Muscle of leg (tissue), 11 donors: Measurements from ENCODE around the gene ELP1. TPM values are rescaled to one million over a fixed set of nuclear protein-coding genes. Genes with fewer than 3 reads are reported as not detected.

ENCODE experiments used
- DNase-seq: peaks from one replicate; pipeline ENCODE4 v3.0.0; 2013
- H3K27ac ChIP-seq: one replicate; pipeline ENCODE4 v1.5.1; 2013; ENCODE audit warnings: mild to moderate bottlenecking, low read length, control low read depth
- H3K27me3 ChIP-seq: one replicate; pipeline ENCODE4 v1.6.1; 2013; ENCODE audit warnings: low read length; ENCODE audit not compliant: control insufficient read depth, insufficient read depth
- H3K36me3 ChIP-seq: one replicate; pipeline ENCODE4 v1.6.1; 2013; ENCODE audit warnings: low read length; ENCODE audit not compliant: control insufficient read depth, insufficient read depth
- H3K4me1 ChIP-seq: one replicate; pipeline ENCODE4 v1.6.1; 2013; ENCODE audit warnings: low read length; ENCODE audit not compliant: control insufficient read depth, insufficient read depth
- H3K4me3 ChIP-seq: one replicate; pipeline ENCODE4 v1.5.1; 2013; ENCODE audit warnings: low read length, control low read depth
- H3K9me3 ChIP-seq: replicated peaks from 2 replicates; pipeline ENCODE4 v1.6.1; 2013; ENCODE audit warnings: low read depth, low read length; ENCODE audit not compliant: control insufficient read depth
- WGBS: methylation state at CpG from one replicate; pipeline ENCODE4 v1.1.5; 2013; ENCODE audit warnings: missing lambda C conversion rate; ENCODE audit not compliant: insufficient coverage; 5-methylcytosine and 5-hydroxymethylcytosine counted together
- polyA plus RNA-seq, 8 donors: library from polyadenylated mRNA; unstranded; fragments of 120-200 nt; gene quantifications; one replicate each; pipeline versions ENCODE4 v1.2.1 to v1.2.3, GENCODE V29; 2013; ENCODE audit warnings: inconsistent platforms in 1 of 8, low replicate concordance in 1 of 8; ENCODE audit not compliant: insufficient read length in 8 of 8, insufficient read depth in 1 of 8
- total RNA-seq: library from RNA; stranded (reverse); fragments of 120-200 nt; gene quantifications from one replicate; pipeline ENCODE4 v1.2.4, GENCODE V29; 2013

Gene ELP1
- total and polyA plus RNA-seq, 9 donors = 24.1 to 36.0 (median 28.5) TPM

DNA sequence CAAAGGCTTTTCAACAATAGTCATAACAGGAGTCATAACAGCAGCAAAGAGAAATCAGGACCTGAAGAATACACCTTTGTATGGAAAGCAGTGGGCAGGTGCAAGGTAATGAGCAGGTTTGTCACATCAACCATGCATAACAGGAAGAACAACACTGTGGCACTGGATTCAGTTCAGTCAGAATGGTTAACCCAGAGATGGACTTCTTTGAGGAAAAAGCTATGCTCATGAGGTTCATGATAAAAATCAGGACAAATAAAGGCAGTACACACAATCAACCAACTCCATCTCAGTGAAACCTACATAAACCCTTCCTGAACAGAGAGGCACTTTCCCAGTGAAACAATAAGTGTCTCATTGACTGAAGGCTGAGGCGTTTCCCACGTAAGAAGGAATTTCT, 27.2 kb upstream of the ELP1 start:
- no CpG with 5 or more reads among the region's 2 CpGs for WGBS
- Histone ChIP-seq H3K27me3 (no peaks in the 10 kb centered on the region), H3K27ac (no peak overlapping the region), H3K9me3 (no peaks in the 10 kb centered on the region), H3K4me1 (no peaks in the 10 kb centered on the region), H3K36me3 (peaks cover 9% of the 10 kb centered on the region), H3K4me3 (no peak overlapping the region)
- no peak for DNase-seq

DNA sequence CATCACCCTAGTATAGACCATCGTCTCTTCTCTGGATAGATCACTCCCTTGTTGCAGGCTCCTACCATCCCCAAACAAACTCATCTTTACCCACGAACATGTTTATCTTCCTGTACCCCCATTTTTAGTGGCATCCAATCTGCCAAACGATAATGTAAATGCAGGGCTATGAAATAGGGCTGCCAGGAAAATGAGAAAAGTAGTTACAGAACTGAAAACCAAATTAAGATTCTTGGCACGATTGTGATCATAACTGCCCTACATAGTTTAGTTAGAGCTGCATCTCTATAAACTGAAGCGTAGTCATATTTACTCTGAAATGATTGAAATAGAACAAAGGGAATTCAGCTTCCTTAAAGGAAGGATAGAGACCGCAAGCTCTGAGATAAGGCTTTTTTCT, 26.4 kb upstream of the ELP1 start:
- no peak overlapping the region for H3K4me3 ChIP-seq

GRCh38 chr9:108956631-108957026, 22.7 kb upstream of the ELP1 start:
- no peak for DNase-seq
- Histone ChIP-seq H3K9me3 (no peaks in the 10 kb centered on the region), H3K36me3 (no peaks in the 10 kb centered on the region), H3K4me1 (no peaks in the 10 kb centered on the region), H3K4me3 (no peak overlapping the region), H3K27ac (no peak overlapping the region), H3K27me3 (no peaks in the 10 kb centered on the region)

More for the DNA sequence above, 26.4 kb upstream of the ELP1 start:
- Histone ChIP-seq H3K27me3 (no peaks in the 10 kb centered on the region), H3K36me3 (peaks cover 9% of the 10 kb centered on the region), H3K27ac (no peak overlapping the region), H3K9me3 (no peaks in the 10 kb centered on the region), H3K4me1 (no peaks in the 10 kb centered on the region)
- no peak for DNase-seq
- WGBS = 0% methylated on average over 1 of the region's 6 CpGs

GRCh38 chr9:108956022-108956630, 22.2 kb upstream of the ELP1 start:
- WGBS = no CpG with 5 or more reads among the region's 4 CpGs
- no peaks in the 10 kb centered on the region for H3K36me3 ChIP-seq

GRCh38 chr9:108953983-108954574, 20.2 kb upstream of the ELP1 start:
- peak; percentile 83 for DNase-seq
- no peaks in the 10 kb centered on the region for H3K36me3 ChIP-seq
- no peak overlapping the region for H3K4me3 ChIP-seq
- H3K4me1 ChIP-seq = no peaks in the 10 kb centered on the region
- H3K27me3 ChIP-seq = no peaks in the 10 kb centered on the region
- H3K9me3 ChIP-seq = no peaks in the 10 kb centered on the region
- no peak overlapping the region for H3K27ac ChIP-seq
- no CpG with 5 or more reads among the region's 3 CpGs for WGBS

More at GRCh38 chr9:108956022-108956630, 22.2 kb upstream of the ELP1 start:
- H3K9me3 ChIP-seq = no peaks in the 10 kb centered on the region
- no peak for DNase-seq
- no peaks in the 10 kb centered on the region for H3K4me1 ChIP-seq
- no peaks in the 10 kb centered on the region for H3K27me3 ChIP-seq
- no peak overlapping the region for H3K4me3 ChIP-seq
- no peak overlapping the region for H3K27ac ChIP-seq

GRCh38 chr9:108951578-108951977, 17.7 kb upstream of the ELP1 start:
- no peaks in the 10 kb centered on the region for H3K36me3 ChIP-seq
- H3K4me3 ChIP-seq = no peak overlapping the region
- no CpG with 5 or more reads among the region's 2 CpGs for WGBS
- no peaks in the 10 kb centered on the region for H3K9me3 ChIP-seq
- no peak for DNase-seq
- no peaks in the 10 kb centered on the region for H3K4me1 ChIP-seq
- no peak overlapping the region for H3K27ac ChIP-seq
- H3K27me3 ChIP-seq = no peaks in the 10 kb centered on the region

DNA sequence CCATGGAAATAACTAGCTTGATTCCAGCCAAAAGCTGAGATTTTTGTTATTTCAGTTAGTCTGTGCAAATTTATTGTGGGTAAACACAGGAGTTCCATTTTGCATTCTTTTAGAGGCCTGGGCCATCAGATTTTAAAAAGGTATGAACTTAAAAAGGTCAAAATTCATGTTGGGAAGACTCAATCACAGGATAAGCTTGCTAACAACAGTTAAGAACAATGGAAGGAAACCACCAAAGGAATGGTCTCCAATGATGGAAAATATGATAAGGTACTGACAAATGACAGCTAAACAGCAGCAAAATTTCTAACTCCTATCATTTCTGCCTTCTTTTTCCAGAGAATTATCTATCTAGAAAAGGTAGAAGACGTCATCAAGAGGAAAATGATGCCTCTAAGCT, 16.2 kb upstream of the ELP1 start:
- Histone ChIP-seq H3K36me3 (peaks cover 3% of the 10 kb centered on the region), H3K27ac (no peak overlapping the region), H3K4me1 (no peaks in the 10 kb centered on the region), H3K4me3 (no peak overlapping the region), H3K27me3 (no peaks in the 10 kb centered on the region), H3K9me3 (no peaks in the 10 kb centered on the region)
- no peak for DNase-seq
- no CpG with 5 or more reads among the region's 1 CpG for WGBS

DNA sequence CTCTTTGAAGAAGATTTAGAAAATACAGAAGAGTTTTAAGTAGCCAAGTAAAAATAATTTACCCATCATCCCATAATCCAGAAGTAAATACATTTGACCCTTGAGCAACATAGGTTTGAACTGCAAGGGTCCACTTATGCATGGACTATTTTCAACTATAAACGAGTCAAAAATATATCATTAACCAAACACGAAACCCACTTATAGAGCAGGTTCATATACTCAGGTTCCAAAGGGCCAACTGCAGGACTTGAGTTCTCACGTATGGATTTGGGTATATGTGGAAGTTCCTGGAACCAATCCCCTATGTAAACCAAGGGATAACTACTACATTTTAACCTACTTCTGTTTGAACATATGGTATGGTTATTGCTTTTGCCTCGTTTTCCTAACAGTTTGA, 6.1 kb upstream of the ELP1 start:
- Histone ChIP-seq H3K27me3 (no peaks in the 10 kb centered on the region), H3K36me3 (peaks cover 7% of the 10 kb centered on the region), H3K9me3 (no peaks in the 10 kb centered on the region), H3K4me1 (peaks cover 2% of the 10 kb centered on the region), H3K4me3 (no peak overlapping the region), H3K27ac (no peak overlapping the region)
- no peak for DNase-seq
- WGBS = no CpG with 5 or more reads among the region's 4 CpGs

- Histone ChIP-seq H3K36me3 (peaks cover 3% of the 10 kb centered on the region), H3K4me3 (no peak overlapping the region), H3K27ac (no peak overlapping the region), H3K9me3 (no peaks in the 10 kb centered on the region), H3K4me1 (peaks cover 10% of the 10 kb centered on the region), H3K27me3 (peaks cover 3% of the 10 kb centered on the region)
- 100% methylated on average over 1 of the region's 5 CpGs for WGBS
- no peak for DNase-seq
These were observed 3.8 kb upstream of the ELP1 start for GRCh38 chr9:108937561-108938305.

DNA sequence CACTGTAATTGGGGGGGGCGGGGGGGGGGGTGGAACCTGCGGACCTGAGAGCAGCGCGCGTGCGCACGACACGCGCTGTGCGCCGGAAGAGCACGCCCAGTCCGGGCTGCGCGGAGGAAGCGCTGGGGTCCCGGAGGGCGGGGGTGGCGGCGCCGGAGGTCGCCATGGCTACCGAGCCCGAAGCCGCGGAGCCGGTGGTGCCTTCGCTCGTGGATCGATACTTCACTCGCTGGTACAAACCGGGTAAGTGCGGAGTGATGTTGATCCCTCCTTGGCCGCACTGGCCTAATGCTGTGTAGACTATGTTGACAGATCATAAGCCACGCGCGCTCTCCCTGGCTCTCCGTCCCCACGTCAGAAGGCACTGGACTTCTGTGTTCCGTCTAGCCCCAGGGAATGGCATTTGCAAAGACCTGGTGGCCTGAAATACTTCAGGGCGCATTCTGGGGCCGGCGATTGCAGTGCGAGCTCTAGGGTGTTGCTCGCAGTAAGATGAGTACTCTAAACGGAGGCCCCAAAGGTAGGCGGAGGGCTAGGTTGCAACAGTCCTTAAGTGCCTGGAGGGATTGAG, 484 bp upstream of the ELP1 start, which contains the start of gene ABITRAM:
Gene ABITRAM (plus strand): TSS at position 78 of the 571 bp plus-strand sequence. CDS start 87 bp downstream, at position 165.
- H3K36me3 ChIP-seq = peaks cover 3% of the 10 kb centered on the region
- peaks cover 3% of the 10 kb centered on the region for H3K27me3 ChIP-seq
- no peaks in the 10 kb centered on the region for H3K9me3 ChIP-seq
- H3K4me3 ChIP-seq = peak within 1 kb of the TSS; percentile 97
- DNase-seq = peak; percentile 94
- H3K4me1 ChIP-seq = peaks cover 13% of the 10 kb centered on the region
- peak within 1 kb of the TSS; percentile 88 for H3K27ac ChIP-seq
- 0% methylated on average over 41 of the region's 47 CpGs for WGBS
